ENCODE results near the gene RAB6C.
"Not testable (repeated sequence)": the region's sequence is repeated elsewhere in the genome, so short reads cannot be mapped to it uniquely, and the experiment has no call there.

RAB6C gene

DNA sequence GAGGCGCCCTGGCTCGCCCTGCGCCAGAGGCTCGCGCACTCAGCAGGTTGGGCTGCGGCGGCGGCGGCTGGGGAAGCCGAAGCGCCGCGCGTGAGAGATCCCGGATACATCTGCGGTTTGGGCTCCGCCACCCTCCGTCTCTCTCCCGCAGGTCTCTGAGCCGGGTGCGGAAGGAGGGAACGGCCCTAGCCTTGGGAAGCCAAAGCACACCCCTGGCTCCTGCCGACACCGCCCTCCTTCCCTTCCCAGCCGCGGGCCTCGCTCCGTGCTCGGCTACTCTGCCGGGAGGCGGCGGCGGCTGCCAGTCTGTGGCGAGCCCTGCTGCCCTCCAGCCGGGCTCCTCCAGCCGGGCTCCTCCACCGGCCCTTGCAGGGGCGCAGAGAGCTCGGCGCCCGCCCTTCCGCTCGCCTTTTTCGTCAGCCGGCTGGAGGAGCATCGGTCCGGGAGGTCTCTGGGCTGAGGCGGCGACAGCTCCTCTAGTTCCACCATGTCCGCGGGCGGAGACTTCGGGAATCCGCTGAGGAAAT, at the start of gene RAB6C:
RAB6C (plus strand) TSS at position 38 of the 527 bp plus-strand sequence; CDS start at position 488, 450 bp downstream.
- not testable (repeated sequence) for H3K79me2 ChIP-seq (ENCODE audit: insufficient read depth, low read length); H3K36me3 ChIP-seq (ENCODE audit: low read length); H3K4me3 ChIP-seq (ENCODE audit: insufficient read depth, low read length, poor library complexity, severe bottlenecking); H3K4me2 ChIP-seq (ENCODE audit: low read depth, low read length, poor library complexity, severe bottlenecking); H3K9me2 ChIP-seq (replicated peaks; ENCODE audit: insufficient read depth, low read length); H3K9ac ChIP-seq (ENCODE audit: low read length); H3K9me3 ChIP-seq (ENCODE audit: insufficient read depth, low read length); H3K27me3 ChIP-seq (ENCODE audit: low read length); H4K20me1 ChIP-seq (ENCODE audit: low read depth, low read length); H2AFZ ChIP-seq (ENCODE audit: low read depth, low read length, severe bottlenecking); H3F3A ChIP-seq (ENCODE audit: insufficient read depth); H3K27ac ChIP-seq (ENCODE audit: low read depth, low read length)

DNA sequence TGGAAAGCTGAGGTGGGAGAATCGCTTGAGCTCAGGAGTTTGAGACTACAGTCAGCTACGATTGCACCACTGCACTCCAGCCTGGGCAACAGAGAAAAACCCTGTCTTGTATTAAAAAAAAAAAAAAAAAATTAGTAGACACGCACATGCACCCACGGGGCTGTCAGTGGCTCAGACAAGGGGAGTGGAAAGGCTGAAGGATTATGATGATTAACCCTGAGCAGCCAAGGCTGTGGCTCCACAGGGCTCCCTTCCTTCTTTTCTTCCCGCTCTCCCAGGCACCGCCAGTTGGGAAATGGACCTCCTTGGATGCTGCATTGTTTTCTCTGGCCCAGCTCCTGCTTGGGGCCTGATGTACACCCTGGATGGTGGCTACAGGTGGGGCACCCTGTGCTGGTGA, 49.0 kb upstream of the RAB6C start:
- no peaks in the 10 kb centered on the region for H3K79me2 ChIP-seq (ENCODE audit: insufficient read depth, low read length)
- H3K9me3 ChIP-seq (ENCODE audit: insufficient read depth, low read length) = no peaks in the 10 kb centered on the region
- H3K9me2 ChIP-seq (replicated peaks; ENCODE audit: insufficient read depth, low read length) = no peaks in the 10 kb centered on the region
- no peak overlapping the region for H3K9ac ChIP-seq (ENCODE audit: low read length)
- no peaks in the 10 kb centered on the region for H4K20me1 ChIP-seq (ENCODE audit: low read depth, low read length)
- no peak overlapping the region for H2AFZ ChIP-seq (ENCODE audit: low read depth, low read length, severe bottlenecking)
- no peaks in the 10 kb centered on the region for H3K36me3 ChIP-seq (ENCODE audit: low read length)
- no peaks in the 10 kb centered on the region for H3K27me3 ChIP-seq (ENCODE audit: low read length)
- no peaks in the 10 kb centered on the region for H3F3A ChIP-seq (ENCODE audit: insufficient read depth)
- H3K4me3 ChIP-seq (ENCODE audit: insufficient read depth, low read length, poor library complexity, severe bottlenecking) = no peak overlapping the region
- no peak overlapping the region for H3K27ac ChIP-seq (ENCODE audit: low read depth, low read length)
- no peak overlapping the region for H3K4me2 ChIP-seq (ENCODE audit: low read depth, low read length, poor library complexity, severe bottlenecking)
- TF ChIP-seq EZH2phosphoT487 (conservative IDR thresholded peaks at IDR 0.05; ENCODE audit: low read length) = no peak
- TF ChIP-seq, protein P1, sequence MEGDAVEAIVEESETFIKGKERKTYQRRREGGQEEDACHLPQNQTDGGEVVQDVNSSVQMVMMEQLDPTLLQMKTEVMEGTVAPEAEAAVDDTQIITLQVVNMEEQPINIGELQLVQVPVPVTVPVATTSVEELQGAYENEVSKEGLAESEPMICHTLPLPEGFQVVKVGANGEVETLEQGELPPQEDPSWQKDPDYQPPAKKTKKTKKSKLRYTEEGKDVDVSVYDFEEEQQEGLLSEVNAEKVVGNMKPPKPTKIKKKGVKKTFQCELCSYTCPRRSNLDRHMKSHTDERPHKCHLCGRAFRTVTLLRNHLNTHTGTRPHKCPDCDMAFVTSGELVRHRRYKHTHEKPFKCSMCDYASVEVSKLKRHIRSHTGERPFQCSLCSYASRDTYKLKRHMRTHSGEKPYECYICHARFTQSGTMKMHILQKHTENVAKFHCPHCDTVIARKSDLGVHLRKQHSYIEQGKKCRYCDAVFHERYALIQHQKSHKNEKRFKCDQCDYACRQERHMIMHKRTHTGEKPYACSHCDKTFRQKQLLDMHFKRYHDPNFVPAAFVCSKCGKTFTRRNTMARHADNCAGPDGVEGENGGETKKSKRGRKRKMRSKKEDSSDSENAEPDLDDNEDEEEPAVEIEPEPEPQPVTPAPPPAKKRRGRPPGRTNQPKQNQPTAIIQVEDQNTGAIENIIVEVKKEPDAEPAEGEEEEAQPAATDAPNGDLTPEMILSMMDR (IDR thresholded peaks at IDR 0.05; ENCODE audit: insufficient read depth, low read length, poor library complexity, severe bottlenecking) = no peak

DNA sequence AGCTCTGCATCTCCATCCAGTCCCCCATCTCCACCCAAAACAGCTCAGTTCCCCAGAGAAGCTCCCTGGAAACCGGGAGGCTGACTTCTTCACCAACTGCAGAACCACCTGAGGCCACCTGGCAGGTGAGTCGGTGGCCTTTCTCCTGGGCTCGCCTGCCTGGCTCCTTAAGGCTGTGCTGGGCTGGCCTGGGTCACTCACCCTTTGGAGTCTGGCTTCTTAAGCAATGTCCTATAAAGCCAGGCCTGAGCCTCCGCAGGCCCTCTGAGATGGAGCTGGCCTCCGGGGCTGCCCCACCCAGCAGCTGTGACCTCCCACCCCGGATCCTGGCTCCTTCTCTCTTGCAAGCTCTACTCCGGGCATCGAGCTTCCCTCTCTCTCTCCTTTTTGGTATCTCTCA, 46.1 kb upstream of the RAB6C start:
- H3K9me3 ChIP-seq (ENCODE audit: insufficient read depth, low read length); H4K20me1 ChIP-seq (ENCODE audit: low read depth, low read length); H3K27me3 ChIP-seq (ENCODE audit: low read length); H3K9me2 ChIP-seq (replicated peaks; ENCODE audit: insufficient read depth, low read length); H3K79me2 ChIP-seq (ENCODE audit: insufficient read depth, low read length); H3K27ac ChIP-seq (ENCODE audit: low read depth, low read length); H3K36me3 ChIP-seq (ENCODE audit: low read length); H3K4me2 ChIP-seq (ENCODE audit: low read depth, low read length, poor library complexity, severe bottlenecking); H3F3A ChIP-seq (ENCODE audit: insufficient read depth); H2AFZ ChIP-seq (ENCODE audit: low read depth, low read length, severe bottlenecking); H3K9ac ChIP-seq (ENCODE audit: low read length); H3K4me3 ChIP-seq (ENCODE audit: insufficient read depth, low read length, poor library complexity, severe bottlenecking): not testable (repeated sequence)

DNA sequence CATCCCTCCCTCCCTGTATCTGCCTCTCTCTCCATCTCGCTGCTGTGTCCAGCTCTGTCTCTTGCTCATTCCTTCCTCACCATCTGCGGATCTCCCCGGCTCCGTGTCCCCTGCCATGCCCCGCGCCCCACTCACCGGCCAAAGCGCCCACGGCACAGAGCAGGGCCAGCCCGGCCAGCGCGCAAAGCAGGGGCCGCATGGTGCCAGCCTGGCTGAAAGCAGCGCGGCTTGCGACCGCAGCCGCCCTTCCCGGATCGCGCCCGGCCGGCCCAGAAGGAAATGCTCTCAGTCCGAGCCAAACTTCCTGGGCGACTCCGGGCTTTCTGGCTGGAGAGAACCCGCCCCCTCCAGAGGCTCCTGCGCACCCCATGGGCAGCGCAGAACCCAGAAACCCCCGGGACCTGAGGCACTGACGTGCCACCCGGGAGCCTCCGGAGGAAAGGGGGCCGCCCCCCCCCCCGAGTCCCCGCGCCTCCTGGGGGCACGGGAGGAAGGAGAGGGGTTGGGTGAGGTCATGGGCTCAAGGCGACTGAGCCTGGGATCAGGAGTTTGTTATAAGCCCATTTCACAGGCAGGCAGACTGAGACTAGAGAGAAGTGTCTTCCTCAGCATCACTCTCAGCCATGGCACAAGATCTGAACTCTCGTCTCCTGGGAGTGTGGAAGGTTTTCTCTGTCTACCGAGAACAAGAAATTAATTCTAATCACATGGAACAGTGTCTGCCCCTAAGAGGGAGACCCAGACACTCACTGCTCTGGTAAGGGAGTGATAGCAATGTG, 45.2 kb upstream of the RAB6C start:
- TF ChIP-seq, protein P1 (IDR thresholded peaks at IDR 0.05; ENCODE audit: insufficient read depth, low read length, poor library complexity, severe bottlenecking) = no peak
- no peak for TF ChIP-seq EZH2phosphoT487 (conservative IDR thresholded peaks at IDR 0.05; ENCODE audit: low read length)
- H3K4me3 ChIP-seq (ENCODE audit: insufficient read depth, low read length, poor library complexity, severe bottlenecking) = no peak overlapping the region
- H3K27me3 ChIP-seq (ENCODE audit: low read length) = no peaks in the 10 kb centered on the region
- no peaks in the 10 kb centered on the region for H3K36me3 ChIP-seq (ENCODE audit: low read length)
- no peak overlapping the region for H3K9ac ChIP-seq (ENCODE audit: low read length)
- no peaks in the 10 kb centered on the region for H3K79me2 ChIP-seq (ENCODE audit: insufficient read depth, low read length)
- no peaks in the 10 kb centered on the region for H3F3A ChIP-seq (ENCODE audit: insufficient read depth)
- H3K4me2 ChIP-seq (ENCODE audit: low read depth, low read length, poor library complexity, severe bottlenecking) = no peak overlapping the region
- H3K9me3 ChIP-seq (ENCODE audit: insufficient read depth, low read length) = no peaks in the 10 kb centered on the region
- no peak overlapping the region for H2AFZ ChIP-seq (ENCODE audit: low read depth, low read length, severe bottlenecking)
- H3K9me2 ChIP-seq (replicated peaks; ENCODE audit: insufficient read depth, low read length) = no peaks in the 10 kb centered on the region
- no peak overlapping the region for H3K27ac ChIP-seq (ENCODE audit: low read depth, low read length)
- no peaks in the 10 kb centered on the region for H4K20me1 ChIP-seq (ENCODE audit: low read depth, low read length)

Measured in SU-DHL-6 (cell line).